Esophagus squamous epithelium (tissue), 5 donors: ENCODE data around the gene ATP5PD. TPM values are rescaled to one million over a fixed set of nuclear protein-coding genes. Genes with fewer than 3 reads are reported as not detected.

Experiments
- DNase-seq: peaks from one replicate; lab custom pipeline; 2025; lab: John Stamatoyannopoulos, UW
- H3K27ac ChIP-seq, 4 donors: fragments of 200-600 bp; sonication (generic); one replicate each; pipeline ENCODE4 v1.5.1; 2016 to 2019; ENCODE audit warnings: mild to moderate bottlenecking in 1 of 4
- H3K27me3 ChIP-seq, 4 donors: fragments of 200-600 bp; sonication (generic); 1 replicate in 3 of 4; 2 replicates in 1 of 4; pipeline versions ENCODE4 v1.5.1 to v1.6.0; 2017 to 2021; ENCODE audit warnings: antibody characterized with exemption in 1 of 4
- H3K36me3 ChIP-seq, 3 donors: fragments of 200-600 bp; sonication (generic); one replicate each; pipeline ENCODE4 v1.5.1; 2016 to 2019
- H3K4me1 ChIP-seq, 3 donors: fragments of 200-600 bp; sonication (generic); one replicate each; pipeline ENCODE4 v1.5.1; 2017 to 2019
- H3K4me3 ChIP-seq, 4 donors: fragments of 200-600 bp; sonication (generic); 1 replicate in 3 of 4; 2 replicates in 1 of 4; pipeline ENCODE4 v1.5.1; 2016 to 2019; ENCODE audit warnings: mild to moderate bottlenecking in 2 of 4, moderate library complexity in 1 of 4
- H3K9me3 ChIP-seq, 3 donors: fragments of 200-600 bp; sonication (generic); one replicate each; pipeline ENCODE4 v1.5.1; 2016 to 2019
- POLR2A ChIP-seq, 4 donors: fragments of 450-650 bp; IDR thresholded peaks; one replicate each; pipeline ENCODE4 v1.6.1; 2017; ENCODE audit warnings: antibody characterized with exemption in 4 of 4, mild to moderate bottlenecking in 4 of 4, moderate library complexity in 3 of 4
- whole genome bisulfite sequencing, 2 donors: methylation state at CpG; one replicate each; pipeline ENCODE4 v1.1.5; 2018; 5-methylcytosine and 5-hydroxymethylcytosine counted together
- intact Hi-C: fragments of 100-400 bp; cut with DNase I; formaldehyde crosslinking; loops from one replicate; pipeline ENCODE4 v1.15.0; 2022
- total RNA-seq, 4 donors: library from RNA; depleted of rRNA; stranded (reverse); fragments of >200 nt; gene quantifications; one replicate each; pipeline ENCODE4 v1.1.0, GENCODE V29; 2016
- TF ChIP-seq, protein P1 (sequence below), 6 experiments: fragments of 450-650 bp in 4 of 6; fragments of 200-600 bp in 2 of 6; sonication (generic) in 2 of 6; IDR thresholded peaks; one replicate each; pipeline ENCODE4 v1.5.1; 2016 to 2019; ENCODE audit warnings: antibody characterized with exemption in 6 of 6, mild to moderate bottlenecking in 4 of 6, moderate library complexity in 4 of 6
- donor health status: DM: yes; HTN: yes; CAD: no.

Gene ATP5PD
- total RNA-seq, 4 donors from 2014 or later: 252 to 300 (median 277) TPM

DNA sequence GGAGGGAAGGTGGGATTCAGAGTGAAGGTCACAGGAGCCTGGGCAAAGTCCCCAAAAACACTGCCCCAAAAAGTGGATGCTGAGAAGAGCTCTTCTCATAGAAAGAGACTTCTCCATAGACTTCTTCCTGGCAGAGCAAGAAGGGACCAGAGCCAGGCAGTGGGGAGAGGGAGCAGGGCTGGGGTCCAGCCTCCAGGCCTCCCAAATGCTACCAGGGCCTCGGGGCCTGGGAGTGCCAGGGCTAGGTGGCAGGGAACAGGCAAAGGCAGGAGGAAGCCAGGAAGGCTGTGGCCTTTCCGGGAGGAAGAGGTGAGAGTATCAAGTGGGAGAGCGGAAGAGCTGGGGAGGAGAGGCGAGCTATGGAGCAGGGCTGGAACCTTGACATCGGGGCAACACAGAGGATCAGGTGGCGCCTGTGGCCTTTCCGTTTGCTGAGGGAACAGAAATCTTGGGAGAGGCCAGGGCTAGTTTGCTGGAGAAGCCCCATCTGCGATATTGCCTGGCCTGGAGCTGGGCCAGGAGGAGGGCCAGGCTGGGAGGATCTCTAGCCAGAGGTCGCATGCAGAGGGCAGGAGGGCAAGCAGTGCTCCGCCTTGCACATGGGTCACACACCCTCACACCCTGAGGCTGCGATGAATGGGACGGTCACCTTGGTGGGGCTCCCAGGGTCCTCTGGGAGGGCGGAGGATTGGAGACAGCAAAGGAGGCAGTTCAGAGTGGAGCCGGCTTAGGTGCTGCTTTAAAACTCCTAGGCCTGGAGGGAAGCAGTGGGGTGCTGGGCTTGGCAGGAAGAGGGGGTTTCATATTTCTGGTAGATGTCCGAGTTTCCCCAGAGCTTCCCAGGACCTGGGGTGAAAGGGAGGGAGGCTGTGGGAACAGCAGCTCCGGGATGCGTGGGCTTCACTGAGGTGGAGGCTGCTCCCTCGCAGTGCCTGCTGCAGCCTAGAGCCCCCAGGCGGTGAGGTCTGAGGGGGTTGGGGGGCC is 44.4 kb upstream of the ATP5PD start:
- TF ChIP-seq, protein P1, sequence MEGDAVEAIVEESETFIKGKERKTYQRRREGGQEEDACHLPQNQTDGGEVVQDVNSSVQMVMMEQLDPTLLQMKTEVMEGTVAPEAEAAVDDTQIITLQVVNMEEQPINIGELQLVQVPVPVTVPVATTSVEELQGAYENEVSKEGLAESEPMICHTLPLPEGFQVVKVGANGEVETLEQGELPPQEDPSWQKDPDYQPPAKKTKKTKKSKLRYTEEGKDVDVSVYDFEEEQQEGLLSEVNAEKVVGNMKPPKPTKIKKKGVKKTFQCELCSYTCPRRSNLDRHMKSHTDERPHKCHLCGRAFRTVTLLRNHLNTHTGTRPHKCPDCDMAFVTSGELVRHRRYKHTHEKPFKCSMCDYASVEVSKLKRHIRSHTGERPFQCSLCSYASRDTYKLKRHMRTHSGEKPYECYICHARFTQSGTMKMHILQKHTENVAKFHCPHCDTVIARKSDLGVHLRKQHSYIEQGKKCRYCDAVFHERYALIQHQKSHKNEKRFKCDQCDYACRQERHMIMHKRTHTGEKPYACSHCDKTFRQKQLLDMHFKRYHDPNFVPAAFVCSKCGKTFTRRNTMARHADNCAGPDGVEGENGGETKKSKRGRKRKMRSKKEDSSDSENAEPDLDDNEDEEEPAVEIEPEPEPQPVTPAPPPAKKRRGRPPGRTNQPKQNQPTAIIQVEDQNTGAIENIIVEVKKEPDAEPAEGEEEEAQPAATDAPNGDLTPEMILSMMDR (IDR thresholded peaks at IDR 0.05): no peak
- no peak for TF ChIP-seq POLR2A (IDR thresholded peaks at IDR 0.05)
- intact Hi-C loops: no loop called here
- no peak for DNase-seq
- peaks cover 53 to 100% (median 80%) of the 10 kb centered on the region in 3 donors for H3K4me1 ChIP-seq
- no peaks in the 10 kb centered on the region for H3K36me3 ChIP-seq
- H3K9me3 ChIP-seq: no peaks in the 10 kb centered on the region
- H3K4me3 ChIP-seq: peak overlapping the region in 2 of 4 donors; percentile 6 to 12
- no peaks in the 10 kb centered on the region for H3K27me3 ChIP-seq
- peak overlapping the region; percentile 76 to 93 (median 92) for H3K27ac ChIP-seq
- 28 to 43% methylated on average over 13 of the region's 19 CpGs for WGBS, 2 donors

DNA sequence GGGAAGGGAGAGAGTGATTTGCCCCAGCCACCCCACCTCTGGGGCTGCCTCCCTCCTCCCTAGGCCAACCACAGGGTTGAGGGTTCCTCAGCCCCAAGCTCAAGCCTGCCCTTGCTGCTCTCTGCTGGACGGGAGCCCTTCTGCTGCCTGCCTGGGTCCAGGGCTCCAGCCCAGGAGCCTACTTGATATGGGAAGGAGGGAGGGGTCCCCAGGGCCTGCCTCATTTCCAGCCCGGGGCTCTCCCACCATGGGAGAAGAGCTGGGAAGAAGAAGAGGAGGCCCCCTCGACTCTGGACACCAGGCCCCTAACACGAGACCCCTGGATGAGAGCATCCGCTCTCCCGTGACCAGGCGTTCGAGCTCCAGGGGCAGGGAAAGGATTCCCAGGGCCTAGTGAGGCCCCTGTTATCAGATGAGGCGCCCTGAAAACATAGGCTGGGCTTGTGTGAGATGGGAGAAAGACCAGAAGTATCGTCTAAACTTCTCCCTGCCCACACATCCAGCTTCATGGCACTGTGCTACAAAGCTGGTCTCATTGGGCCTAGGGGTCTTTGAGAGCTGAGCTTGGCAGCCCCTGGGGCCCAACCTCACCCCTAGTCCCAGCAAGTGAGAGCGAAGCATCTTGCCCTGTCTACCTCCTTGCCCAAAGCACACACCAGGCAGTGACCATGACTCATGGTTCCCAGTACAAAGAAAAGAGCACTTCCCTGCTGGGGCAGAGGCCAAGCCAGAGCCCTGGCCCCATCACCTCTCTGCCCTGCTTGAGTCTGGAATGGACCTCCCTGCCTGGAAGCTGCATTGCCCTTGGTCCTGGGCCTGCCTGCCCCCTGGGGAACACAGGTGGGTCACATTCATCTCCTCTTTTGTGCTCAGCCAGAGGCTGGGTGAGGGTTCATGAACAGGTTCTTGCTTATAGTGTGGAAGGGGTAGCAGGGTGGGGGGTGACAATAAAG is 42.0 kb upstream of the ATP5PD start:
- peak overlapping the region; percentile 92 to 94 (median 92) for H3K27ac ChIP-seq
- TF ChIP-seq, protein P1 (IDR thresholded peaks at IDR 0.05): no peak
- peak in 1 of 4 donors; percentile 44 for TF ChIP-seq POLR2A (IDR thresholded peaks at IDR 0.05)
- 48 to 63% methylated on average over 4 to 5 of the region's 11 CpGs for WGBS, 2 donors
- no peak for DNase-seq
- peak overlapping the region; percentile 50 to 71 (median 68) for H3K4me3 ChIP-seq
- no peaks in the 10 kb centered on the region for H3K9me3 ChIP-seq
- peaks cover 49 to 90% (median 62%) of the 10 kb centered on the region in 3 donors for H3K4me1 ChIP-seq
- intact Hi-C loops: no loop called here
- no peaks in the 10 kb centered on the region for H3K27me3 ChIP-seq
- no peaks in the 10 kb centered on the region for H3K36me3 ChIP-seq

GRCh38 chr17:75087558-75088453 is 41.0 kb upstream of the ATP5PD start, which contains the start of gene SLC16A5:
TSS of gene SLC16A5 (plus strand) at chr17:75087954. CDS start at chr17:75093637, 5,683 bp downstream.
- Histone ChIP-seq H3K36me3 (no peaks in the 10 kb centered on the region), H3K9me3 (no peaks in the 10 kb centered on the region), H3K4me1 (peaks cover 39 to 86% (median 53%) of the 10 kb centered on the region in 3 donors), H3K27me3 (no peaks in the 10 kb centered on the region), H3K4me3 (peak within 1 kb of the TSS; percentile 50 to 71 (median 68)), H3K27ac (peak within 1 kb of the TSS; percentile 92 to 94 (median 92))
- TF ChIP-seq, protein P1 (IDR thresholded peaks at IDR 0.05): no peak
- TF ChIP-seq POLR2A (IDR thresholded peaks at IDR 0.05): peak in 2 of 4 donors; percentile 35 to 80
- intact Hi-C loops: no loop called here
- DNase-seq: peak; percentile 27
- 0 to 8% methylated on average over 11 to 16 of the region's 69 CpGs for WGBS, 2 donors

GRCh38 chr17:75087182-75087557 is 40.4 kb upstream of the ATP5PD start:
- peak overlapping the region; percentile 92 to 94 (median 92) for H3K27ac ChIP-seq
- intact Hi-C loops: no loop called here
- 13 to 65% methylated on average over 3 to 10 of the region's 12 CpGs for WGBS, 2 donors
- DNase-seq: no peak
- H3K4me1 ChIP-seq: peaks cover 39 to 79% (median 47%) of the 10 kb centered on the region in 3 donors
- no peaks in the 10 kb centered on the region for H3K9me3 ChIP-seq
- H3K4me3 ChIP-seq: peak overlapping the region; percentile 50 to 71 (median 68)
- TF ChIP-seq, protein P1 (IDR thresholded peaks at IDR 0.05): no peak
- TF ChIP-seq POLR2A (IDR thresholded peaks at IDR 0.05): no peak
- no peaks in the 10 kb centered on the region for H3K36me3 ChIP-seq
- no peaks in the 10 kb centered on the region for H3K27me3 ChIP-seq
